Neural progenitor cell (in vitro differentiated cells): ENCODE results near the gene CIB2. TPM values are rescaled to one million over a fixed set of nuclear protein-coding genes. Genes with fewer than 3 reads are reported as not detected.

Experiments
- DNase-seq: peaks from one replicate; pipeline ENCODE4 v3.0.0-alpha.2; 2016; ENCODE audit warnings: low spot score
- H2AFZ ChIP-seq: fragments of 200-600 bp; sonication (generic); replicated peaks from 2 replicates; pipeline ENCODE4 v1.6.1; 2016; ENCODE audit warnings: antibody characterized with exemption
- H3F3A ChIP-seq: fragments of 200-600 bp; sonication (generic); 2 replicates; pipeline ENCODE4 v1.6.1; 2016; ENCODE audit warnings: antibody characterized with exemption, low read depth
- H3K27ac ChIP-seq: fragments of 200-600 bp; sonication (generic); 2 replicates; pipeline ENCODE4 v1.5.1; 2016; ENCODE audit warnings: mild to moderate bottlenecking
- H3K27me3 ChIP-seq: fragments of 200-600 bp; sonication (generic); 2 replicates; pipeline ENCODE4 v1.6.1; 2016; ENCODE audit warnings: mild to moderate bottlenecking, moderate library complexity
- H3K36me3 ChIP-seq: fragments of 200-600 bp; sonication (generic); 2 replicates; pipeline ENCODE4 v1.5.1; 2016
- H3K4me1 ChIP-seq: fragments of 200-600 bp; sonication (generic); 2 replicates; pipeline ENCODE4 v1.6.1; 2016; ENCODE audit warnings: mixed run types
- H3K4me2 ChIP-seq: fragments of 200-600 bp; sonication (generic); 2 replicates; pipeline ENCODE4 v1.6.1; 2016
- H3K4me3 ChIP-seq: fragments of 200-600 bp; sonication (generic); 2 replicates; pipeline ENCODE4 v1.5.1; 2016
- H3K79me2 ChIP-seq: fragments of 200-600 bp; sonication (generic); 2 replicates; pipeline ENCODE4 v1.6.1; 2016; ENCODE audit warnings: low read depth
- H3K9ac ChIP-seq: fragments of 200-600 bp; sonication (generic); 2 replicates; pipeline ENCODE4 v1.6.1; 2016
- H3K9me3 ChIP-seq: fragments of 200-600 bp; sonication (generic); 2 replicates; pipeline ENCODE4 v1.5.1; 2016; ENCODE audit warnings: low read depth
- H4K20me1 ChIP-seq: fragments of 200-600 bp; sonication (generic); 2 replicates; pipeline ENCODE4 v1.6.1; 2016; ENCODE audit warnings: low read depth
- H3K27ac Mint-ChIP-seq: 3 replicates; pipeline ENCODE4 v1.8.0; 2021; ENCODE audit warnings: mixed read lengths
- H3K27me3 Mint-ChIP-seq: 2 replicates; pipeline ENCODE4 v1.8.0; 2022; ENCODE audit warnings: low read depth, mild to moderate bottlenecking, inconsistent platforms, moderate library complexity, mixed read lengths; ENCODE audit not compliant: insufficient read depth
- H3K36me3 Mint-ChIP-seq: 3 replicates; pipeline ENCODE4 v1.8.0; 2021; ENCODE audit warnings: mixed read lengths
- H3K4me1 Mint-ChIP-seq: 3 replicates; pipeline ENCODE4 v1.8.0; 2021; ENCODE audit warnings: mixed read lengths
- H3K4me3 Mint-ChIP-seq: 3 replicates; pipeline ENCODE4 v1.8.0; 2021; ENCODE audit warnings: mild to moderate bottlenecking, moderate library complexity, mixed read lengths
- H3K9me3 Mint-ChIP-seq: 3 replicates; pipeline ENCODE4 v1.8.0; 2020; ENCODE audit warnings: mixed read lengths
- EZH2 ChIP-seq: fragments of 200-600 bp; sonication (generic); IDR thresholded peaks from 2 replicates; pipeline ENCODE4 v1.6.1; 2017; ENCODE audit warnings: antibody characterized with exemption, mild to moderate bottlenecking, moderate library complexity
- EZH2phosphoT487 ChIP-seq: fragments of 200-600 bp; sonication (generic); IDR thresholded peaks from 2 replicates; pipeline ENCODE4 v1.6.1; 2017; ENCODE audit warnings: antibody characterized with exemption
- small RNA-seq: library from RNA; depleted of rRNA; stranded (forward); fragments of <200 nt; gene quantifications from one replicate; pipeline ENCODE3, GENCODE V24; 2015
- total RNA-seq: library from RNA; depleted of rRNA; stranded (reverse); fragments of >200 nt; gene quantifications from 2 replicates; pipeline ENCODE4 v1.2.3, GENCODE V29; 2015; ENCODE audit warnings: low replicate concordance
- TF ChIP-seq, protein P1 (sequence below): fragments of 200-600 bp; sonication (generic); IDR thresholded peaks from 2 replicates; pipeline ENCODE4 v1.5.1; 2017; ENCODE audit warnings: antibody characterized with exemption, mild to moderate bottlenecking

Gene CIB2
- total RNA-seq, 1 donor from 2014 or later, result 40.6 TPM

DNA sequence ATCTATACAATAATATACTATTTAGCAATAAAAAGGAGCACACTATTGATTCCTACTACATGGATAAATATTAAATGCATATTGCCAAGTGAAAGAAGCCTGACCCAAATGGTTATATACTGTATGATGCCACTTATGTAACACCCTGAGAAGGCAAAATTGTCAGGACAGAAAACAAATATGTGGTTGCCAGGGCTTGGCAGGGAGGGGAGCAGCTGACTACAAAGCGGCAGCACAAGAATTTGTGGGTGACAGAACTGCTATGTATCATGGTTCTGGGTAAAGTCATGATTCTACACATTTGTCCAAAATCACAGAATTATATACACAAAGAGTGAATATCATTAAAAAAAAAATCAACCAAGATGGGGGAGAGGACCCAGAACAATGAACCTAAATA, 76.3 kb downstream of the CIB2 start:
- Histone ChIP-seq H3K27me3 (no peaks in the 10 kb centered on the region), H3K79me2 (no peaks in the 10 kb centered on the region), H3F3A (no peaks in the 10 kb centered on the region), H3K27ac (no peak overlapping the region), H3K9me3 (no peaks in the 10 kb centered on the region), H2AFZ (no peak overlapping the region), H3K4me1 (peaks cover 20% of the 10 kb centered on the region), H3K9ac (no peak overlapping the region), H3K36me3 (no peaks in the 10 kb centered on the region), H3K4me2 (no peak overlapping the region), H3K4me3 (no peak overlapping the region), H4K20me1 (peaks cover 6% of the 10 kb centered on the region)
- Mint-ChIP-seq H3K4me3 (no peak overlapping the region), H3K27me3 (no peaks in the 10 kb centered on the region), H3K9me3 (no peaks in the 10 kb centered on the region), H3K27ac (no peak overlapping the region), H3K4me1 (peaks cover 13% of the 10 kb centered on the region), H3K36me3 (no peaks in the 10 kb centered on the region)
- TF ChIP-seq EZH2 (no peak), EZH2phosphoT487 (no peak)
- TF ChIP-seq, protein P1, sequence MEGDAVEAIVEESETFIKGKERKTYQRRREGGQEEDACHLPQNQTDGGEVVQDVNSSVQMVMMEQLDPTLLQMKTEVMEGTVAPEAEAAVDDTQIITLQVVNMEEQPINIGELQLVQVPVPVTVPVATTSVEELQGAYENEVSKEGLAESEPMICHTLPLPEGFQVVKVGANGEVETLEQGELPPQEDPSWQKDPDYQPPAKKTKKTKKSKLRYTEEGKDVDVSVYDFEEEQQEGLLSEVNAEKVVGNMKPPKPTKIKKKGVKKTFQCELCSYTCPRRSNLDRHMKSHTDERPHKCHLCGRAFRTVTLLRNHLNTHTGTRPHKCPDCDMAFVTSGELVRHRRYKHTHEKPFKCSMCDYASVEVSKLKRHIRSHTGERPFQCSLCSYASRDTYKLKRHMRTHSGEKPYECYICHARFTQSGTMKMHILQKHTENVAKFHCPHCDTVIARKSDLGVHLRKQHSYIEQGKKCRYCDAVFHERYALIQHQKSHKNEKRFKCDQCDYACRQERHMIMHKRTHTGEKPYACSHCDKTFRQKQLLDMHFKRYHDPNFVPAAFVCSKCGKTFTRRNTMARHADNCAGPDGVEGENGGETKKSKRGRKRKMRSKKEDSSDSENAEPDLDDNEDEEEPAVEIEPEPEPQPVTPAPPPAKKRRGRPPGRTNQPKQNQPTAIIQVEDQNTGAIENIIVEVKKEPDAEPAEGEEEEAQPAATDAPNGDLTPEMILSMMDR, result no peak
- no peak for DNase-seq

Small RNAs within 50 kb of the gene (small RNA-seq; reads per million reads assigned to genes)
- gene RF00092, result not detected

Other genes starting within 250 kb of the CIB2 start
- gene TBC1D2B, start 53.7 kb downstream of the CIB2 start, total RNA-seq, result 11.7 and 18.6 TPM in 2 replicates
- gene SH2D7, start 38.9 kb downstream of the CIB2 start, total RNA-seq, result not detected in 2 replicates
- gene IDH3A, start 17.9 kb upstream of the CIB2 start, total RNA-seq, result 16.0 and 19.3 TPM in 2 replicates
- 0.11 and 0.22 TPM in 2 replicates for gene ACSBG1, start 103.1 kb upstream of the CIB2 start, total RNA-seq
- 0.12 TPM in 1 of 2 replicates, not detected in the other for gene DNAJA4, start 133.1 kb upstream of the CIB2 start, total RNA-seq
- 76.0 and 78.4 TPM in 2 replicates for gene SKIC8, start 168.2 kb upstream of the CIB2 start, total RNA-seq
- gene CRABP1, start 208.9 kb upstream of the CIB2 start, total RNA-seq, result 320 and 454 TPM in 2 replicates